C4-2B (cell line): Measurements from ENCODE around the gene PEX14.

Experiments used
- CTCF ChIP-seq: fragments of 450-650 bp; conservative IDR thresholded peaks from 2 replicates; pipeline ENCODE4 v1.5.1; 2017; ENCODE audit warnings: mild to moderate bottlenecking
- ZFX ChIP-seq: fragments of 450-650 bp; IDR thresholded peaks from 2 replicates; pipeline ENCODE4 v1.6.1; 2017

- no peak for TF ChIP-seq CTCF
- TF ChIP-seq ZFX = no peak
These were observed 191.4 kb downstream of the PEX14 start for GRCh38 chr1:10665930-10666850.
